Neural crest cell (in vitro differentiated cells): ENCODE results near the gene PTPRR. TPM values are rescaled to one million over a fixed set of nuclear protein-coding genes. Genes with fewer than 3 reads are reported as not detected.

Experiments
- DNase-seq: peaks from one replicate; pipeline ENCODE4 v3.0.0; 2021; ENCODE audit warnings: low read depth, mixed read lengths, low spot score
- H3K27ac Mint-ChIP-seq: one replicate; pipeline ENCODE4 v1.8.0; 2021; ENCODE audit warnings: mild to moderate bottlenecking, mixed read lengths; ENCODE audit not compliant: unreplicated experiment
- H3K27me3 Mint-ChIP-seq: 2 replicates; pipeline ENCODE4 v1.8.0; 2021; ENCODE audit warnings: low read depth, mild to moderate bottlenecking, mixed read lengths
- H3K36me3 Mint-ChIP-seq: 2 replicates; pipeline ENCODE4 v1.8.0; 2021; ENCODE audit warnings: low read depth, mild to moderate bottlenecking, mixed read lengths
- H3K4me1 Mint-ChIP-seq: 2 replicates; pipeline ENCODE4 v1.8.0; 2021; ENCODE audit warnings: mixed read lengths
- H3K4me3 Mint-ChIP-seq: one replicate; pipeline ENCODE4 v1.8.0; 2021; ENCODE audit warnings: mild to moderate bottlenecking, mixed read lengths
- H3K9me3 Mint-ChIP-seq: 2 replicates; pipeline ENCODE4 v1.8.0; 2021; ENCODE audit warnings: mixed read lengths
- CTCF ChIP-seq: fragments of 200-600 bp; sonication (generic); conservative IDR thresholded peaks from 2 replicates; pipeline ENCODE4 v1.5.0; 2021; ENCODE audit warnings: antibody characterized with exemption, mild to moderate bottlenecking
- total RNA-seq: library from RNA; stranded (reverse); gene quantifications from 2 replicates; pipeline ENCODE4 v1.2.1, GENCODE V29; 2021

Gene PTPRR
- total RNA-seq, 1 donor from 2014 or later: 0.61 TPM

GRCh38 chr12:70754330-70754741, 166.2 kb downstream of the PTPRR start:
- DNase-seq: no peak
- no peak for TF ChIP-seq CTCF
- Mint-ChIP-seq H3K9me3 (no peaks in the 10 kb centered on the region), H3K27ac (no peak overlapping the region), H3K36me3 (no peaks in the 10 kb centered on the region), H3K4me3 (no peak overlapping the region), H3K4me1 (peaks cover 24% of the 10 kb centered on the region), H3K27me3 (no peaks in the 10 kb centered on the region)

GRCh38 chr12:70752327-70752726, 168.2 kb downstream of the PTPRR start:
- Mint-ChIP-seq H3K4me3 (no peak overlapping the region), H3K36me3 (no peaks in the 10 kb centered on the region), H3K27ac (no peak overlapping the region), H3K9me3 (no peaks in the 10 kb centered on the region), H3K27me3 (no peaks in the 10 kb centered on the region), H3K4me1 (peaks cover 13% of the 10 kb centered on the region)
- TF ChIP-seq CTCF: no peak
- no peak for DNase-seq

GRCh38 chr12:70749931-70750330, 170.6 kb downstream of the PTPRR start:
- no peak for DNase-seq
- Mint-ChIP-seq H3K4me1 (no peaks in the 10 kb centered on the region), H3K27ac (no peak overlapping the region), H3K4me3 (no peak overlapping the region), H3K36me3 (no peaks in the 10 kb centered on the region), H3K27me3 (no peaks in the 10 kb centered on the region), H3K9me3 (no peaks in the 10 kb centered on the region)
- no peak for TF ChIP-seq CTCF

GRCh38 chr12:70748809-70749208, 171.7 kb downstream of the PTPRR start:
- DNase-seq: no peak
- H3K4me3 Mint-ChIP-seq: no peak overlapping the region

GRCh38 chr12:70747445-70748260, 172.9 kb downstream of the PTPRR start:
- Mint-ChIP-seq H3K4me3 (no peak overlapping the region), H3K9me3 (peaks cover 6% of the 10 kb centered on the region), H3K36me3 (no peaks in the 10 kb centered on the region), H3K27me3 (no peaks in the 10 kb centered on the region), H3K4me1 (no peaks in the 10 kb centered on the region), H3K27ac (no peak overlapping the region)
- no peak for TF ChIP-seq CTCF
- no peak for DNase-seq

More at GRCh38 chr12:70748809-70749208, 171.7 kb downstream of the PTPRR start:
- Mint-ChIP-seq H3K27me3 (no peaks in the 10 kb centered on the region), H3K27ac (no peak overlapping the region), H3K9me3 (peaks cover 1% of the 10 kb centered on the region), H3K36me3 (no peaks in the 10 kb centered on the region), H3K4me1 (no peaks in the 10 kb centered on the region)
- TF ChIP-seq CTCF: no peak
